Right lobe of liver (tissue), 6 donors: ENCODE measurements around the gene NR1I2. TPM values are rescaled to one million over a fixed set of nuclear protein-coding genes. Genes with fewer than 3 reads are reported as not detected.

Source experiments
- ATAC-seq, 4 donors: fragments of 200-7000 bp; cut with Tn5 transposase; one replicate each; pipeline ENCODE4 v1.9.1; 2020; ENCODE audit warnings: mild to moderate bottlenecking in 4 of 4, moderate library complexity in 4 of 4
- DNase-seq, 3 donors: peaks; one replicate each; pipeline ENCODE4 v3.0.0-alpha.2; 2020
- H3K27ac ChIP-seq, 3 donors: fragments of 200-600 bp; one replicate each; pipeline ENCODE4 v1.8.0; 2022
- H3K27me3 ChIP-seq, 2 donors: fragments of 200-600 bp; one replicate each; pipeline ENCODE4 v1.8.0; 2022
- H3K36me3 ChIP-seq, 4 donors: fragments of 200-600 bp; sonication (generic) in 1 of 4; one replicate each; pipeline versions ENCODE4 v1.5.1 to v1.8.0; 2017 to 2022; ENCODE audit warnings: control low read depth in 1 of 4
- H3K4me1 ChIP-seq, 4 donors: fragments of 200-600 bp; sonication (generic) in 1 of 4; one replicate each; pipeline versions ENCODE4 v1.5.1 to v1.8.0; 2017 to 2022; ENCODE audit warnings: control low read depth in 1 of 4
- H3K4me3 ChIP-seq, 3 donors: fragments of 200-600 bp; one replicate each; pipeline ENCODE4 v1.8.0; 2022
- H3K9me3 ChIP-seq, 4 donors: fragments of 200-600 bp; sonication (generic) in 1 of 4; one replicate each; pipeline versions ENCODE4 v1.5.1 to v1.8.0; 2017 to 2022; ENCODE audit warnings: control low read depth in 1 of 4
- POLR2A ChIP-seq: fragments of 450-650 bp; IDR thresholded peaks from one replicate; pipeline ENCODE4 v1.6.1; 2017; ENCODE audit warnings: antibody characterized with exemption, mild to moderate bottlenecking
- WGBS: methylation state at CpG from one replicate; pipeline ENCODE4 v1.1.6; 2018; ENCODE audit warnings: low coverage, low lambda C conversion rate; ENCODE audit not compliant: insufficient coverage; ENCODE audit errors: missing lambda C conversion rate; 5-methylcytosine and 5-hydroxymethylcytosine counted together
- intact Hi-C, 2 donors: fragments of 100-400 bp; cut with DNase I; formaldehyde crosslinking; loops; one replicate each; pipeline versions ENCODE4 v1.11.2 to v1.14.1; 2022
- long read RNA-seq: library from polyadenylated mRNA; unstranded; transcript quantifications from one replicate; pipeline ENCODE4 v2.0.0, GENCODE V29; 2019
- total RNA-seq, 6 experiments: library from RNA; depleted of rRNA in 2 of 6; stranded (reverse); fragments of >200 nt in 2 of 6; fragmentation: NEBNext Ultra II Directional in 3 of 6; extraction: Animal tissue kit (Norgen Biotek cat#: 25700) in 3 of 6; gene quantifications; one replicate each; pipeline versions ENCODE4 v1.1.0 to v1.2.4, GENCODE V29; 2016 to 2023
- TF ChIP-seq, protein P1 (sequence below), 4 donors: fragments of 200-600 bp in 3 of 4; fragments of 450-650 bp in 1 of 4; IDR thresholded peaks; one replicate each; pipeline versions ENCODE4 v1.5.1 to v1.8.0; 2016 to 2022; ENCODE audit warnings: antibody characterized with exemption in 4 of 4, mild to moderate bottlenecking in 2 of 4
- donor health status: DM: no; HTN: yes; CAD: no.
- donor health status: DM: no; HTN: no; CAD: no.
- donor health status: DM: no; HTN: no; CAD: no.
- donor health status: DM: no; HTN: yes; CAD: no.
- donor health status: DM: no; HTN: yes; CAD: no.

Gene NR1I2
- total RNA-seq: 100 to 1,000 TPM in 3 of 6 experiments, 10 to 100 TPM in 3; 24.9 to 188 (median 91.4) TPM
- long read RNA-seq, full-length matches to known transcripts: 6 of 18 reads
- long read RNA-seq, partial matches to known transcripts: 3 of 18 reads
- long read RNA-seq, other reads (novel, unspliced or antisense): 9 of 18 reads

- TF ChIP-seq POLR2A: peak; percentile 76
- TF ChIP-seq, protein P1, sequence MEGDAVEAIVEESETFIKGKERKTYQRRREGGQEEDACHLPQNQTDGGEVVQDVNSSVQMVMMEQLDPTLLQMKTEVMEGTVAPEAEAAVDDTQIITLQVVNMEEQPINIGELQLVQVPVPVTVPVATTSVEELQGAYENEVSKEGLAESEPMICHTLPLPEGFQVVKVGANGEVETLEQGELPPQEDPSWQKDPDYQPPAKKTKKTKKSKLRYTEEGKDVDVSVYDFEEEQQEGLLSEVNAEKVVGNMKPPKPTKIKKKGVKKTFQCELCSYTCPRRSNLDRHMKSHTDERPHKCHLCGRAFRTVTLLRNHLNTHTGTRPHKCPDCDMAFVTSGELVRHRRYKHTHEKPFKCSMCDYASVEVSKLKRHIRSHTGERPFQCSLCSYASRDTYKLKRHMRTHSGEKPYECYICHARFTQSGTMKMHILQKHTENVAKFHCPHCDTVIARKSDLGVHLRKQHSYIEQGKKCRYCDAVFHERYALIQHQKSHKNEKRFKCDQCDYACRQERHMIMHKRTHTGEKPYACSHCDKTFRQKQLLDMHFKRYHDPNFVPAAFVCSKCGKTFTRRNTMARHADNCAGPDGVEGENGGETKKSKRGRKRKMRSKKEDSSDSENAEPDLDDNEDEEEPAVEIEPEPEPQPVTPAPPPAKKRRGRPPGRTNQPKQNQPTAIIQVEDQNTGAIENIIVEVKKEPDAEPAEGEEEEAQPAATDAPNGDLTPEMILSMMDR (IDR thresholded peaks at IDR 0.05): peak in 2 of 4 donors; percentile 17 to 27
- ATAC-seq: peak; percentile 59 to 67 (median 64)
- Histone ChIP-seq H3K4me3 (peak within 1 kb of the TSS; percentile 29 to 73 (median 63)), H3K36me3 (no peaks in the 10 kb centered on the region), H3K27me3 (no peaks in the 10 kb centered on the region), H3K27ac (peak within 1 kb of the TSS; percentile 55 to 86 (median 78)), H3K9me3 (no peaks in the 10 kb centered on the region), H3K4me1 (peaks cover 0 to 4% (median 1%) of the 10 kb centered on the region in 4 donors)
- intact Hi-C loops: no loop called here
- DNase-seq: peak in 1 of 3 donors; percentile 68
- 25% methylated on average over 9 of the region's 10 CpGs for WGBS
Observed at GRCh38 chr3:119781330-119782198, at the start of gene NR1I2. TSS of gene NR1I2 (plus strand) at chr3:119782101.

- H3K4me1 ChIP-seq: no peaks in the 10 kb centered on the region
- H3K4me3 ChIP-seq: no peak overlapping the region
- TF ChIP-seq, protein P1 (IDR thresholded peaks at IDR 0.05): no peak
- no peak for TF ChIP-seq POLR2A
- H3K36me3 ChIP-seq: no peaks in the 10 kb centered on the region
- 90% methylated on average over 5 of the region's 5 CpGs for WGBS
- DNase-seq (no peak), ATAC-seq (no peak)
- H3K9me3 ChIP-seq: no peaks in the 10 kb centered on the region
- intact Hi-C loops: no loop called here
- no peaks in the 10 kb centered on the region for H3K27me3 ChIP-seq
- H3K27ac ChIP-seq: no peak overlapping the region
Observed at GRCh38 chr3:119733812-119734211, 48.1 kb upstream of the NR1I2 start.

- intact Hi-C loops: no loop called here
- no peak for TF ChIP-seq POLR2A
- TF ChIP-seq, protein P1 (IDR thresholded peaks at IDR 0.05): no peak
- H3K36me3 ChIP-seq: no peaks in the 10 kb centered on the region
- no peak overlapping the region for H3K27ac ChIP-seq
- ATAC-seq (no peak), DNase-seq (no peak)
- no peak overlapping the region for H3K4me3 ChIP-seq
- H3K27me3 ChIP-seq: no peaks in the 10 kb centered on the region
- no peaks in the 10 kb centered on the region for H3K4me1 ChIP-seq
- H3K9me3 ChIP-seq: no peaks in the 10 kb centered on the region
Observed at GRCh38 chr3:119738741-119739140, 43.2 kb upstream of the NR1I2 start.

DNA sequence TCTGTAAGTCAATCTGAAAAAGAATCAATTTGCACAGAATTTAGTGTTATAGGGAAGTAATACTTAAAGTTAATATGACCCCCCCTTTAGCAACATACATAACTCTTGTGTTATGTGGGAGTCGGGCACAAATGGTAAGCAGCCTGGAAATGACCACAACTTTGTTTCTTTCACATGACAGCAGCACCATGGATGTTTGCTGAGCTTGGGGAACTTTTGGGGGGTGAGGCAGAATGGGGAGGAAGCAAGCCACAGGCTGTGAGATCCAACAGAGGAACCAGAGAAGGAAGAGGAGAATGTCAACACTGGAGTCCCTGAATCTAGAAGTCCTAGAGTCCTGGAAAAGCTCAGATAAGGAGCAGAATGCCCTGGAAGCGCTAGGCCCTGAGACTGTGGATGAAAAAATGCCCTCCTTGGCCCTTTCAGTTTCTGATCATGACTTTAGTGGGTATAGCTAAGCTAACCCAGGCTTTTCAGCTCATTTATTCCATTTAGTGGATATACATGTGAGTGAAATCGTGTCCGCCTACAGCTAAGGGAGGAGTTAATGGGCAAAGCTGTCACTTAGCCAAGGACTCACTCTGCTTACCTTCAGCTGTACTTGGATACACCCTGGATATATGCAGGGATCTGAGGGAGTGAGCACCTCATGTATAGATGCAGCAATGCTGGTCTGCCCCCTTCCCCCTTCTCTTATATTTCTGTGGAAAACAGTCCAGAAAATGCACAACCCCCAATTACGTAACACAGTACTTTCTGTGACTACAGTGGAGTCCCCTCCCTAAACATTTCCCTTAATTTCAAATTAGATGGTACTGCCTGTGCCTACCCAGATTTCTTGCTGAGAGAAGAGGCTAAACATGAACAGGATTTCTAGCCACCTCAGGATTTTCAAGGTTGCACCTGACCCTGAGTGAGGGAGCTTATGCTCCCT is 40.0 kb upstream of the NR1I2 start:
- no peak for DNase-seq
- WGBS: 77% methylated on average over 5 of the region's 5 CpGs
- no peaks in the 10 kb centered on the region for H3K9me3 ChIP-seq
- no peaks in the 10 kb centered on the region for H3K36me3 ChIP-seq
- H3K4me3 ChIP-seq: no peak overlapping the region
- intact Hi-C loops: no loop called here
- H3K27me3 ChIP-seq: no peaks in the 10 kb centered on the region
- TF ChIP-seq, protein P1 (IDR thresholded peaks at IDR 0.05): no peak
- no peak for TF ChIP-seq POLR2A
- H3K27ac ChIP-seq: no peak overlapping the region
- no peaks in the 10 kb centered on the region for H3K4me1 ChIP-seq
- peak in 2 of 4 donors; percentile 50 to 53 for ATAC-seq
